ENCODE measurements around the gene LIG1. TPM values are rescaled to one million over a fixed set of nuclear protein-coding genes. Genes with fewer than 3 reads are reported as not detected.

LIG1 gene
- total and polyA plus RNA-seq, 2 donors from 2014 or later = 14.0 to 25.9 TPM

- Histone ChIP-seq H3K4me1 (ENCODE audit: control insufficient read depth in 2 of 3, insufficient read depth in 2 of 3, low read depth in 1 of 3, low read length in 3 of 3) (peaks cover 0 to 3% (median 0%) of the 10 kb centered on the region in 3 donors), H3K36me3 (ENCODE audit: control insufficient read depth in 2 of 3, insufficient read depth in 3 of 3, low read length in 3 of 3) (peaks cover 0 to 3% (median 2%) of the 10 kb centered on the region in 3 donors), H3K9me3 (ENCODE audit: control insufficient read depth in 2 of 3, insufficient read depth in 1 of 3, low read length in 3 of 3) (no peaks in the 10 kb centered on the region), H3K27ac (ENCODE audit: low read depth in 2 of 2, low read length in 2 of 2) (no peak overlapping the region), H3K9ac (ENCODE audit: low read length in 3 of 3) (no peak overlapping the region), H3K27me3 (ENCODE audit: control insufficient read depth, insufficient read depth, low read length) (no peaks in the 10 kb centered on the region), H3K4me3 (ENCODE audit: low read length in 3 of 3) (no peak overlapping the region)
- intact Hi-C loops (cut with DNase I) = no loop called here
- no peak for TF ChIP-seq CTCF (IDR thresholded peaks at IDR 0.05; ENCODE audit: borderline replicate concordance, extremely low read depth, insufficient read depth)
- DNase-seq (no peak), FAIRE-seq (no peak)
These were observed 46.1 kb downstream of the LIG1 start for GRCh38 chr19:48123907-48124651.

- H3K9ac ChIP-seq (ENCODE audit: low read length in 3 of 3) = no peak overlapping the region
- peaks cover 0 to 2% (median 0%) of the 10 kb centered on the region in 3 donors for H3K36me3 ChIP-seq (ENCODE audit: control insufficient read depth in 2 of 3, insufficient read depth in 3 of 3, low read length in 3 of 3)
- no peaks in the 10 kb centered on the region for H3K9me3 ChIP-seq (ENCODE audit: control insufficient read depth in 2 of 3, insufficient read depth in 1 of 3, low read length in 3 of 3)
- peak overlapping the region in 1 of 2 donors; percentile 33 for H3K27ac ChIP-seq (ENCODE audit: low read depth in 2 of 2, low read length in 2 of 2)
- intact Hi-C loops (cut with DNase I) = no loop called here
- DNase-seq (no peak), FAIRE-seq (no peak)
- no peak overlapping the region for H3K4me3 ChIP-seq (ENCODE audit: low read length in 3 of 3)
- H3K4me1 ChIP-seq (ENCODE audit: control insufficient read depth in 2 of 3, insufficient read depth in 2 of 3, low read depth in 1 of 3, low read length in 3 of 3) = peaks cover 0 to 3% (median 0%) of the 10 kb centered on the region in 3 donors
- no peaks in the 10 kb centered on the region for H3K27me3 ChIP-seq (ENCODE audit: control insufficient read depth, insufficient read depth, low read length)
- no peak for TF ChIP-seq CTCF (IDR thresholded peaks at IDR 0.05; ENCODE audit: borderline replicate concordance, extremely low read depth, insufficient read depth)
These were observed 47.7 kb downstream of the LIG1 start for GRCh38 chr19:48122421-48122820.

- no peaks in the 10 kb centered on the region for H3K9me3 ChIP-seq (ENCODE audit: control insufficient read depth in 2 of 3, insufficient read depth in 1 of 3, low read length in 3 of 3)
- H3K27me3 ChIP-seq (ENCODE audit: control insufficient read depth, insufficient read depth, low read length) = no peaks in the 10 kb centered on the region
- intact Hi-C loops (cut with DNase I) = no loop called here
- peak overlapping the region in 1 of 2 donors; percentile 33 for H3K27ac ChIP-seq (ENCODE audit: low read depth in 2 of 2, low read length in 2 of 2)
- no peak overlapping the region for H3K4me3 ChIP-seq (ENCODE audit: low read length in 3 of 3)
- H3K4me1 ChIP-seq (ENCODE audit: control insufficient read depth in 2 of 3, insufficient read depth in 2 of 3, low read depth in 1 of 3, low read length in 3 of 3) = peaks cover 0 to 3% (median 0%) of the 10 kb centered on the region in 3 donors
- no peak overlapping the region for H3K9ac ChIP-seq (ENCODE audit: low read length in 3 of 3)
- FAIRE-seq (no peak), DNase-seq (peak in 1 of 5 donors; percentile 54)
- TF ChIP-seq CTCF (IDR thresholded peaks at IDR 0.05; ENCODE audit: borderline replicate concordance, extremely low read depth, insufficient read depth) = no peak
- H3K36me3 ChIP-seq (ENCODE audit: control insufficient read depth in 2 of 3, insufficient read depth in 3 of 3, low read length in 3 of 3) = no peaks in the 10 kb centered on the region
These were observed 48.2 kb downstream of the LIG1 start for GRCh38 chr19:48121909-48122371.

All from kidney (tissue), 14 donors.